Neural cell (in vitro differentiated cells): ENCODE results near the gene CRABP2. TPM values are rescaled to one million over a fixed set of nuclear protein-coding genes. Genes with fewer than 3 reads are reported as not detected.

Experiments
- H2AFZ ChIP-seq: fragments of 200-600, 300-800 bp; sonication (generic), shearing (Covaris generic); 2 replicates; pipeline ENCODE4 v1.6.0; 2014; ENCODE audit warnings: low read depth, mild to moderate bottlenecking, antibody characterized with exemption, low read length, moderate library complexity
- H3F3A ChIP-seq: fragments of 200-600 bp; shearing (Covaris generic); 2 replicates; pipeline ENCODE4 v1.6.1; 2016; ENCODE audit warnings: mild to moderate bottlenecking, moderate library complexity, mixed read lengths, antibody characterized with exemption, low read length; ENCODE audit not compliant: insufficient read depth, poor library complexity, severe bottlenecking
- H3K27ac ChIP-seq: fragments of 200-600, 300-800 bp; sonication (generic), shearing (Covaris generic); 2 replicates; pipeline ENCODE4 v1.5.1; 2014; ENCODE audit warnings: mild to moderate bottlenecking, low read length, moderate library complexity
- H3K27me3 ChIP-seq: fragments of 300-800, 200-600 bp; sonication (generic), shearing (Covaris generic); 2 replicates; pipeline ENCODE4 v1.6.0; 2014; ENCODE audit warnings: mild to moderate bottlenecking, low read depth, low read length, moderate library complexity; ENCODE audit not compliant: insufficient read depth
- H3K36me3 ChIP-seq: fragments of 300-800, 200-600 bp; sonication (generic), shearing (Covaris generic); 2 replicates; pipeline ENCODE4 v1.5.1; 2014; ENCODE audit warnings: mild to moderate bottlenecking, antibody characterized with exemption, low read length, moderate library complexity; ENCODE audit not compliant: insufficient read depth
- H3K4me2 ChIP-seq: fragments of 300-800, 200-600 bp; sonication (generic), shearing (Covaris generic); 2 replicates; pipeline ENCODE4 v1.6.0; 2014; ENCODE audit warnings: mild to moderate bottlenecking, low read length
- H3K4me3 ChIP-seq: fragments of 300-800, 200-600 bp; sonication (generic), shearing (Covaris generic); 2 replicates; pipeline ENCODE4 v1.5.1; 2014; ENCODE audit warnings: mild to moderate bottlenecking, low read length, moderate library complexity
- H3K79me2 ChIP-seq: fragments of 200-600 bp; shearing (Covaris generic); replicated peaks from 2 replicates; pipeline ENCODE4 v1.6.0; 2014; ENCODE audit warnings: mild to moderate bottlenecking, low read length, moderate library complexity; ENCODE audit not compliant: insufficient read depth
- H3K9ac ChIP-seq: fragments of 300-800, 200-600 bp; sonication (generic), shearing (Covaris generic); 2 replicates; pipeline ENCODE4 v1.6.1; 2016; ENCODE audit warnings: mild to moderate bottlenecking, low read length, mixed read lengths
- H3K9me2 ChIP-seq: fragments of 200-600 bp; shearing (Covaris generic); 2 replicates; pipeline ENCODE4 v1.6.1; 2016; ENCODE audit warnings: mild to moderate bottlenecking, low read length, mixed read lengths; ENCODE audit not compliant: insufficient read depth
- H3K9me3 ChIP-seq: fragments of 200-600, 300-800 bp; sonication (generic), shearing (Covaris generic); 2 replicates; pipeline ENCODE4 v1.6.1; 2016; ENCODE audit warnings: mild to moderate bottlenecking, mixed run types, low read length, moderate library complexity, mixed read lengths
- H4K20me1 ChIP-seq: fragments of 200-600 bp; shearing (Covaris generic); 2 replicates; pipeline ENCODE4 v1.6.1; 2016; ENCODE audit warnings: mild to moderate bottlenecking, mixed run types; ENCODE audit not compliant: insufficient read depth
- MXI1 ChIP-seq: fragments of 450-650 bp; conservative IDR thresholded peaks from 2 replicates; pipeline ENCODE4 v1.6.1; 2014; ENCODE audit warnings: antibody characterized with exemption, mild to moderate bottlenecking; ENCODE audit not compliant: poor library complexity, severe bottlenecking
- RAD21 ChIP-seq: fragments of 450-650 bp; conservative IDR thresholded peaks from 2 replicates; pipeline ENCODE4 v1.6.1; 2014; ENCODE audit warnings: antibody characterized with exemption, mild to moderate bottlenecking, moderate library complexity
- SMC3 ChIP-seq: fragments of 450-650 bp; conservative IDR thresholded peaks from 2 replicates; pipeline ENCODE4 v1.6.1; 2014; ENCODE audit warnings: antibody characterized with exemption, mild to moderate bottlenecking, moderate library complexity; ENCODE audit not compliant: poor library complexity
- TAF1 ChIP-seq: IDR thresholded peaks from 2 replicates; pipeline ENCODE4 v1.6.1; 2012; ENCODE audit warnings: low read depth
- polyA plus RNA-seq: library from polyadenylated mRNA; depleted of rRNA; stranded (reverse); fragments of >200 nt; gene quantifications from 2 replicates; pipeline ENCODE4 v1.2.3, GENCODE V29; 2014
- TF ChIP-seq, protein P1 (sequence below): IDR thresholded peaks from 2 replicates; pipeline ENCODE4 v1.6.1; 2012; ENCODE audit warnings: borderline replicate concordance

CRABP2 gene
- polyA plus RNA-seq, 1 donor from 2014 or later: 7.7 TPM

GRCh38 chr1:156658945-156659574 is 46.3 kb downstream of the CRABP2 start:
- no peaks in the 10 kb centered on the region for H3K36me3 ChIP-seq
- H3K9me2 ChIP-seq: no peaks in the 10 kb centered on the region
- no peak overlapping the region for H3K9ac ChIP-seq
- no peaks in the 10 kb centered on the region for H3F3A ChIP-seq
- TF ChIP-seq SMC3 (no peak), RAD21 (no peak), MXI1 (no peak)
- TF ChIP-seq, protein P1, sequence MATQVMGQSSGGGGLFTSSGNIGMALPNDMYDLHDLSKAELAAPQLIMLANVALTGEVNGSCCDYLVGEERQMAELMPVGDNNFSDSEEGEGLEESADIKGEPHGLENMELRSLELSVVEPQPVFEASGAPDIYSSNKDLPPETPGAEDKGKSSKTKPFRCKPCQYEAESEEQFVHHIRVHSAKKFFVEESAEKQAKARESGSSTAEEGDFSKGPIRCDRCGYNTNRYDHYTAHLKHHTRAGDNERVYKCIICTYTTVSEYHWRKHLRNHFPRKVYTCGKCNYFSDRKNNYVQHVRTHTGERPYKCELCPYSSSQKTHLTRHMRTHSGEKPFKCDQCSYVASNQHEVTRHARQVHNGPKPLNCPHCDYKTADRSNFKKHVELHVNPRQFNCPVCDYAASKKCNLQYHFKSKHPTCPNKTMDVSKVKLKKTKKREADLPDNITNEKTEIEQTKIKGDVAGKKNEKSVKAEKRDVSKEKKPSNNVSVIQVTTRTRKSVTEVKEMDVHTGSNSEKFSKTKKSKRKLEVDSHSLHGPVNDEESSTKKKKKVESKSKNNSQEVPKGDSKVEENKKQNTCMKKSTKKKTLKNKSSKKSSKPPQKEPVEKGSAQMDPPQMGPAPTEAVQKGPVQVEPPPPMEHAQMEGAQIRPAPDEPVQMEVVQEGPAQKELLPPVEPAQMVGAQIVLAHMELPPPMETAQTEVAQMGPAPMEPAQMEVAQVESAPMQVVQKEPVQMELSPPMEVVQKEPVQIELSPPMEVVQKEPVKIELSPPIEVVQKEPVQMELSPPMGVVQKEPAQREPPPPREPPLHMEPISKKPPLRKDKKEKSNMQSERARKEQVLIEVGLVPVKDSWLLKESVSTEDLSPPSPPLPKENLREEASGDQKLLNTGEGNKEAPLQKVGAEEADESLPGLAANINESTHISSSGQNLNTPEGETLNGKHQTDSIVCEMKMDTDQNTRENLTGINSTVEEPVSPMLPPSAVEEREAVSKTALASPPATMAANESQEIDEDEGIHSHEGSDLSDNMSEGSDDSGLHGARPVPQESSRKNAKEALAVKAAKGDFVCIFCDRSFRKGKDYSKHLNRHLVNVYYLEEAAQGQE: no peak
- H4K20me1 ChIP-seq: no peaks in the 10 kb centered on the region
- no peak overlapping the region for H3K27ac ChIP-seq
- no peaks in the 10 kb centered on the region for H3K9me3 ChIP-seq
- H2AFZ ChIP-seq: no peak overlapping the region
- H3K4me2 ChIP-seq: no peak overlapping the region
- H3K27me3 ChIP-seq: peaks cover 33% of the 10 kb centered on the region
- H3K4me3 ChIP-seq: no peak overlapping the region
- no peaks in the 10 kb centered on the region for H3K79me2 ChIP-seq

DNA sequence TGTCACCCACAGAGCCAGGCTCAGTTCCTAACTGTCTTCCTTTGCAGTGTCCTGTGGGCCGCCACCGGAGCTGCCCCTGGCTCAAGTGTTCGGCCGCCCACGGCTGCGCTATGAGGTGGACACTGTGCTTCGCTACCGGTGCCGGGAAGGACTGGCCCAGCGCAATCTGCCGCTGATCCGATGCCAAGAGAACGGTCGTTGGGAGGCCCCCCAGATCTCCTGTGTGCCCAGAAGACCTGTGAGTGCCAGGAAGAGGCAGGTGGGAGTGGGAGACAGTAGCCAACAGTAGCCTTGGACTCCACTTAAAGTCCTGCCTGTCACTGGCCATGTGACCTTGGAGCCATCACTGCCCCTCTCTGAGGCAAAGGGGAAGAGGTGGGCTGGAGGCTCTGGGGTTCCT is 46.9 kb downstream of the CRABP2 start:
- no peaks in the 10 kb centered on the region for H3K36me3 ChIP-seq

More for the DNA sequence above, 46.9 kb downstream of the CRABP2 start:
- no peak overlapping the region for H2AFZ ChIP-seq
- no peak overlapping the region for H3K4me3 ChIP-seq
- H3K4me2 ChIP-seq: no peak overlapping the region
- H3K27me3 ChIP-seq: peaks cover 35% of the 10 kb centered on the region
- H3K27ac ChIP-seq: no peak overlapping the region
- no peaks in the 10 kb centered on the region for H3K79me2 ChIP-seq
- H3K9me2 ChIP-seq: no peaks in the 10 kb centered on the region
- H4K20me1 ChIP-seq: no peaks in the 10 kb centered on the region
- no peak for TF ChIP-seq TAF1
- TF ChIP-seq, protein P1: no peak
- no peaks in the 10 kb centered on the region for H3F3A ChIP-seq
- H3K9me3 ChIP-seq: no peaks in the 10 kb centered on the region
- H3K9ac ChIP-seq: no peak overlapping the region
